Measurements from ENCODE around the gene GLOD5.

GLOD5 gene

GRCh38 chrX:48782795-48783194, 21.2 kb downstream of the GLOD5 start:
- Histone ChIP-seq H3K4me3 (ENCODE audit: severe bottlenecking) (no peak overlapping the region), H3K27me3 (ENCODE audit: insufficient read depth, poor library complexity, severe bottlenecking) (no peaks in the 10 kb centered on the region), H3K27ac (ENCODE audit: poor library complexity, severe bottlenecking) (no peak overlapping the region), H3K9me3 (ENCODE audit: severe bottlenecking) (no peaks in the 10 kb centered on the region), H3K36me3 (ENCODE audit: low read depth) (no peaks in the 10 kb centered on the region), H3K4me1 (ENCODE audit: insufficient read depth, poor library complexity, severe bottlenecking) (no peaks in the 10 kb centered on the region)
- no peak for TF ChIP-seq CTCF (IDR thresholded peaks at IDR 0.05; ENCODE audit: poor library complexity, severe bottlenecking)
- ATAC-seq (ENCODE audit: low read depth) (no peak), DNase-seq (ENCODE audit: low spot score) (no peak)

- H3K36me3 ChIP-seq (ENCODE audit: low read depth) = no peaks in the 10 kb centered on the region
- ATAC-seq (ENCODE audit: low read depth) (no peak), DNase-seq (ENCODE audit: low spot score) (no peak)
Measured at GRCh38 chrX:48784726-48785125, 23.2 kb downstream of the GLOD5 start.

GRCh38 chrX:48785186-48785539, 23.6 kb downstream of the GLOD5 start:
- H3K4me3 ChIP-seq (ENCODE audit: severe bottlenecking) = no peak overlapping the region
- H3K36me3 ChIP-seq (ENCODE audit: low read depth) = no peaks in the 10 kb centered on the region
- DNase-seq (ENCODE audit: low spot score) = no peak
- no peak overlapping the region for H3K27ac ChIP-seq (ENCODE audit: poor library complexity, severe bottlenecking)
- H3K9me3 ChIP-seq (ENCODE audit: severe bottlenecking) = no peaks in the 10 kb centered on the region
- H3K4me1 ChIP-seq (ENCODE audit: insufficient read depth, poor library complexity, severe bottlenecking) = no peaks in the 10 kb centered on the region
- no peak for ATAC-seq (ENCODE audit: low read depth)
- H3K27me3 ChIP-seq (ENCODE audit: insufficient read depth, poor library complexity, severe bottlenecking) = no peaks in the 10 kb centered on the region
- TF ChIP-seq CTCF (IDR thresholded peaks at IDR 0.05; ENCODE audit: poor library complexity, severe bottlenecking) = no peak

More at GRCh38 chrX:48784726-48785125, 23.2 kb downstream of the GLOD5 start:
- no peaks in the 10 kb centered on the region for H3K27me3 ChIP-seq (ENCODE audit: insufficient read depth, poor library complexity, severe bottlenecking)
- H3K9me3 ChIP-seq (ENCODE audit: severe bottlenecking) = no peaks in the 10 kb centered on the region
- no peaks in the 10 kb centered on the region for H3K4me1 ChIP-seq (ENCODE audit: insufficient read depth, poor library complexity, severe bottlenecking)
- no peak overlapping the region for H3K27ac ChIP-seq (ENCODE audit: poor library complexity, severe bottlenecking)
- TF ChIP-seq CTCF (IDR thresholded peaks at IDR 0.05; ENCODE audit: poor library complexity, severe bottlenecking) = no peak
- no peak overlapping the region for H3K4me3 ChIP-seq (ENCODE audit: severe bottlenecking)

GRCh38 chrX:48785540-48786214, 24.1 kb downstream of the GLOD5 start:
- no peak for TF ChIP-seq CTCF (IDR thresholded peaks at IDR 0.05; ENCODE audit: poor library complexity, severe bottlenecking)
- DNase-seq (ENCODE audit: low spot score) = no peak
- Histone ChIP-seq H3K27ac (ENCODE audit: poor library complexity, severe bottlenecking) (no peak overlapping the region), H3K4me1 (ENCODE audit: insufficient read depth, poor library complexity, severe bottlenecking) (no peaks in the 10 kb centered on the region), H3K27me3 (ENCODE audit: insufficient read depth, poor library complexity, severe bottlenecking) (no peaks in the 10 kb centered on the region), H3K9me3 (ENCODE audit: severe bottlenecking) (no peaks in the 10 kb centered on the region), H3K4me3 (ENCODE audit: severe bottlenecking) (no peak overlapping the region), H3K36me3 (ENCODE audit: low read depth) (no peaks in the 10 kb centered on the region)
- no peak for ATAC-seq (ENCODE audit: low read depth)

- Histone ChIP-seq H3K4me3 (ENCODE audit: severe bottlenecking) (no peak within 1 kb of the TSS), H3K27me3 (ENCODE audit: insufficient read depth, poor library complexity, severe bottlenecking) (no peaks in the 10 kb centered on the region), H3K9me3 (ENCODE audit: severe bottlenecking) (no peaks in the 10 kb centered on the region), H3K27ac (ENCODE audit: poor library complexity, severe bottlenecking) (no peak within 1 kb of the TSS), H3K36me3 (ENCODE audit: low read depth) (no peaks in the 10 kb centered on the region), H3K4me1 (ENCODE audit: insufficient read depth, poor library complexity, severe bottlenecking) (no peaks in the 10 kb centered on the region)
- ATAC-seq (ENCODE audit: low read depth) (no peak), DNase-seq (ENCODE audit: low spot score) (no peak)
- no peak for TF ChIP-seq CTCF (IDR thresholded peaks at IDR 0.05; ENCODE audit: poor library complexity, severe bottlenecking)
Measured at GRCh38 chrX:48786341-48786800, 24.8 kb downstream of the GLOD5 start, which contains the start of gene GATA1. Gene GATA1 (plus strand): TSS chrX:48786590. CDS start chrX:48791110, 4,520 bp downstream.
